GM18907 (cell line): ENCODE measurements around the gene DNAJC28.
"Not testable (repeated sequence)": the region's sequence is repeated elsewhere in the genome, so short reads cannot be mapped to it uniquely, and the experiment has no call there.

Experiments
- ATAC-seq: cut with Tn5 transposase; IDR thresholded peaks from one replicate; pipeline ENCODE4 v1.9.1; 2021; ENCODE audit warnings: mild to moderate bottlenecking, moderate library complexity; ENCODE audit not compliant: unreplicated experiment

The DNAJC28 gene

GRCh38 chr21:33487996-33488395 is 3.5 kb downstream of the DNAJC28 start:
- ATAC-seq: no peak

- ATAC-seq: no peak
These were observed 10.1 kb downstream of the DNAJC28 start for GRCh38 chr21:33481314-33481943.

DNA sequence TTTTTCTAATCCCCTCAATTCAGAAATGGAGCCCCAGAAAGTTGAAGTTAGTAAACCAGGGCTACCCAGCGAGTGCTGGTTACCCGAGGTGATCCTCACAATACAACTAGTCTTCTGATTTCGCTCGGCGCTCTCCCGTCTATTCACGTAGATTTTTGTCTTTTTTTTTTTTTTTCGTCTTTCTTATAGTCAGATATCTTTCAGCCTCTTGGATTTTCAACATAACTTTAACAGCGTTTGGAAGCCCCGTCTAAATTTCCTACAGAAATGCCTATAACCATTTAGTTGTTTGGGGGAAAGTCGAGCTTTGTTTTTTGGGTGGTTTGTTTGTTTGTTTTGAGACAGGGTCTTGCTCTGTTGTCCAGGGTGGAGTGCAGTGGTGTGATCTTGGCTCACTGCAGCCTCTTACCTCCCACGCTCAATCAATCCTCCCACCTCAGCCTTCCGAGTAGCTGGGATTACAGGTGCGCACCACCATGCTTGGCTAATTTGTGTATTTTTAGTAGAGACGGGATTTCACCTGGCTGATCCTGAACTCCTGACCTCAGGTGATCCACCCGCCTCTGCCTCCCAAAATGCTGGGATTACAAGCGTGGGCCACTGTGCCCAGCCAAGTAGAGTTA is 10.9 kb downstream of the DNAJC28 start:
- ATAC-seq: no peak

GRCh38 chr21:33479679-33480480 is 11.6 kb downstream of the DNAJC28 start, which contains the start of gene TMEM50B:
TSS of gene TMEM50B (minus strand) at chr21:33479974. CDS start at chr21:33468885, 11,089 bp downstream.
- ATAC-seq: peak; percentile 89

DNA sequence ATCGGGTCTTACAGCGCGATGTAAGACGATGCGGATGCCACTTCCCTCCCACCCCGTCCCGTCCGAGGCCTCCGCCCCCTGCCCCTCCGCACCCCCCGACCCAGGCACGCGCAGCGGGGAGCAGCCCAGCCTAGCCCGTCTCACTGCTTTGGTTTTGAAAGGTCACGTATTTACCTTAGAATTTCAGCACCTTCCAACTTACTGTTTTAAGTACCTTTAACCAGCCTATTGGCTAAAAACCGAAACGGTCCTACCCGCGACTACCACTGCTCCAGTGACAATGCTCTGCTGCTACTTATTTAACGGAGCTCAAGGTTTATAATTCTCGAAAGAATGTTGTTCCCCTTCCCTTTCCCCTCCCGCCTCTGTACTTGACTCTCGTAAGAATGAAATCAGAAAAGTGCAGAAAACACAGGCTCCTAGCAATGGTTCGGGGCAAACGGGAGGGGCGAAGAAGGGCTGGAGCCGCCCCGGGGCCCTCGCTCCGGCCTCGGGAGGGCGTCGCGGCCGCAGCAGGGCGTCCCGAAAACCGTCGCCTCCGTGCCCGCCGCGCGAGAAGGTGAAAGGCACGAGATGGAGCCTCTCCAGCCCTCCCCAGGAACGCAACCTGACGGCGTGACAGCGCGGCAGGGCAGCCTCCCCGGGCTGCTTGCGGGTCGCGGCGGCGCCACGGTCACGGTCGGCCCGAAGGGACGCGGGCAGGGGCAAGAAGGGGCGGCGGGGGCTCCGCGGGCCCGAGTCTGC is 12.4 kb downstream of the DNAJC28 start:
- ATAC-seq: peak; percentile 33

DNA sequence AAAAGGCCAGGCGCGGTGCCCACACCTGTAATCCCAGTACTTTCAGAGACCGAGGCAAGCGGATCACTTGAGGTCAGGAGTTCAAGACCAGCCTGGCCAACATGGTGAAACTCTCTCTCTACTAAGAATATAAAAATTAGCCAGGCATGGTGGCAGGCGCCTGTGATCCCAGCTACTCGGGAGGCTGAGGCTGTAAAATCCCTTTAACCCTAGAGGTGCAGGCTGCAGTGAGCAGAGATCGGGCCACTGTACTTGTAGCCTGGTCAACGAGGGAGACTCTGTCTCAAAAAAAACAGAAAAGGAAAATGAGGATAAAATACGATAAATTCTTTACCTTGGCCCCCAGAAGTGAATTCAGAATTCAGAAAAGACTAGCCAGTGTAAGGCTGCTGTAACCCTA is 13.3 kb downstream of the DNAJC28 start:
- no peak for ATAC-seq

DNA sequence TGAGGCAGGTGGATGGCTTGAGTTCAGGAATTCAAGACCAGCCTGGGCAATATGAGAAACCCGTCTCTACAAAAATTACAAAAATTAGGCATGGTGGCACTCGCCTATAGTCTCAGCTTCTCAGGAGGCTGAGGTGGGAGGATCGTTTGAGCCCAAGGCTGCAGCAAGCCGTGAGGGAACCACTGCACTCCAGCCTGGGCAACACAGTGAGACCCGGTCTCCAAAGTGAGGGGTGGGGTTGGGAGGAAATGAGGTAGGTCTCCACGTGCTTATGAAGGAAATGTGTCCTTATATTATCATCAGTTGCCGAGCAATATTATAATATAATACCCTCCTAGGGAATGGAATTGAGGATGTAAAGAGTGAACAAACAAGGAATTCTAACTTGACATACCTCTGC is 14.4 kb downstream of the DNAJC28 start:
- ATAC-seq: no peak

DNA sequence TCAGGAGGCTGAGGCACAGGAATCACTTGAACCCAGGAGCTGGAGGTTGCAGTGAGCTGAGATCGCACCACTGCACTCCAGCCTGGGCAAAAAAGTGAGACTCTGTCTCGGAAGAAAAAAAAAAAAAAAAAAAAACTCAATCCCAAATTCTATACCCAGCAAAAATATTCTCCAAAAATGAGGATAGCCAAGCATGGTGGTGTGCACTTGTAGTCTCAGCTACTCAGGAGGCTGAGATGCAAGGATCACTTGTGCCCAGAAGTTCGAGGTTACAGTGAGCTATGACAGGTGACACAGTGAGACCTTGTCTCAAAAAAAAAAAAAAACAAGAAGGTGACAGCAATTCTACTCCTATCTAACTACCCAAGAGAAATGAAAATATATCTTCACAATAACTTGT is 18.2 kb downstream of the DNAJC28 start:
- no peak for ATAC-seq

DNA sequence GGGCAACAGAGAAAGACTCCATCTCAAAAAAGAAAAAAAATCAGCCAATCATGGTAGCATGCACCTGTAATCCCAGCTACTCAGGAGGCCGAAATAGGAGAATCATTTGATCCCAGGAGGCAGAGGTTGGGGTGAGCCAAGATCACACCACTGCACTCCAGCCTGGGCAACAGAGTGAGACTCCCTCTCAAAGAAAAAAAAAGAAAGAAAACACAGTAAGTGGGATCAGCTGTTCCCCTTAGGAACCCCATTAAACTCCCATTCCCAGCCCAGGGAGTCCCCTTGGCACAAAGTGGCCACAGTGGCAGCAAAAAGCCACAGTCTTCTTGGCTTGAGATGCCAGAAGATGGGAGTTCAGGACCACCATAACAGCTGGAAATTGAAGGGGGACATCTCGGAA is 20.8 kb downstream of the DNAJC28 start:
- ATAC-seq: no peak

DNA sequence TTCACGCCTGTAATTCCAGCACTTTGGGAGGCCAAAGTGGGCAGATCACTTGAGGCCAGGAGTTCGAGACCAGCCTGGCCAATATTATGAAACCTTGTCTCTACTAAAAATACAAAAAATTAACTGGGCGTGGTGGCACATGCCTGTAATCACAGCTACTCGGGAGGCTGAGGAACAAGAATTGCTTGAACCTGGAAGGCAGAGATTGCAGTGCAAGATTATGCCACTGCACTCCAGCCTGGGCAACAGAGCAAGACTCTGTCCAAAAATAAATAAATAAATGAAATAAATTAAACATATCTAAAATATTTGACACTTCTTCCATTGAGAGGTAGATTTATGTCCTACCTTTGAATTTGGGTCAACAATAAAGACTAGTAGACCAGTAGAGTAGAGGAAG is 22.3 kb downstream of the DNAJC28 start:
- ATAC-seq: not testable (repeated sequence)

DNA sequence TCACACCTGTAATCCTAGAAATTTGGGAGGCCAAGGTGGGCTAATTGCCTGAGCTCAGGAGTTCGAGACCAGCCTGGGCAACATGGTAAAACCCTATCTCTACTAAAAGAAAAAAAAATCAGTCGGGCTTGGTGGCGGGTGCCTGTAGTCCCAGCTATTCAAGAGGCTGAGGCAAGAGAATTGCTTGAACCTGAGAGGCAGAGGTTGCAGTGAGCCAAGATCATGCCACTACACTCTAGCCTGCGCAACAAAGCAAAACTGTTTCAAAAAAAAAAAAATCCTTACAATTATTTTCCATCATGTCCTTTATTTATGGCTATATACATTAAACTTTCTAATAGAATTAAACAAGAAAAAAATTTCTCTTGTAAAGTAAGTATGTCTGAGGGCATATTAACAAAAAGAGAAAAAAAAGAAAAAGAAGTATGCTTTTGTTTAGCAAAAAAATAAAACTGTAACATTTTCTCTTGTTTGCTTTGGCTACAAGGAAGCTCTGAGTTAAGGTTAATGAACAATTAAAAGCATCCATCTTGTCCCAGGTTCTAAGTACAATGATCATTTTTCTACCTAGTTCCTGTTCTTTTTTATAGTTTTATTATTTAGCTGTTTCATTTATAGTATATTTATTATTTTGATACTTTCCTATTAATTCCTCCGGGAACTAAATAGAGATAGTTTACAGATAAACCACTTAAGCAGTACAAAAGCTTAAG is 29.8 kb downstream of the DNAJC28 start:
- no peak for ATAC-seq

- no peak for ATAC-seq
These were observed 32.7 kb downstream of the DNAJC28 start for GRCh38 chr21:33458861-33459260.

DNA sequence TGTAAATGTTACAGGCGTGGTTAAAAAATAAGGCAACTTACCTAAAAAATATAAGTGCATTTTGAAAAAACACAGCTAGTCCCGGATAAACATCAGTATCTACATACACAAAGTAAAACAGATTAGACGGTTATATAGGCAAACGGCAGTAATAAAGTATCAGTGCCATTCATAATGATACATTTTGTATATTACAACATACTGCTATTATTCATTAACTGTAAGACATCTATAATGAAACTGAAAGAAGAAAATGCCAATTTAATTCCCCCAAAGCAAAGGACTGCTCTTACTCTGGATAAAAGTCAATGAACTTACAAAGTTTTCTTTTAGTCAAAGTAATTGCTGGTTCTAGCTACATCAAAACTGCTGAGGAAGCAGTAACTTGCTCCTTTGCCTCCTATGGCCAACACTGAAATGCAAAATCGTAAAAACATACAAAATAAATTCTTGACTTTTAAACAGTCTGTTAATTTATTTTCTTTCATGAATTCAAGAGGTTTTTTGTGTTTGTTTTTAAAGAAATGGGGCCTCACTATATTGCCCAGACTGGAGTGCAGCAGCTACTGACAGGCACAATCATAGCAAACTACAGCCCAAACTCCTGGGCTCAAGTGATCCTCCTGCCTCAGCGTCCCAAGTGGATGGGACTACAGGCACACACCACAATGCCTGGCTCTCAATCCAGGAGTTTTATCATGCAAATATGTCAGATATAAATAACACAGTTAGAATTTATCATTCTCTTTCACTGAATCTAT is 35.6 kb downstream of the DNAJC28 start:
- no peak for ATAC-seq

DNA sequence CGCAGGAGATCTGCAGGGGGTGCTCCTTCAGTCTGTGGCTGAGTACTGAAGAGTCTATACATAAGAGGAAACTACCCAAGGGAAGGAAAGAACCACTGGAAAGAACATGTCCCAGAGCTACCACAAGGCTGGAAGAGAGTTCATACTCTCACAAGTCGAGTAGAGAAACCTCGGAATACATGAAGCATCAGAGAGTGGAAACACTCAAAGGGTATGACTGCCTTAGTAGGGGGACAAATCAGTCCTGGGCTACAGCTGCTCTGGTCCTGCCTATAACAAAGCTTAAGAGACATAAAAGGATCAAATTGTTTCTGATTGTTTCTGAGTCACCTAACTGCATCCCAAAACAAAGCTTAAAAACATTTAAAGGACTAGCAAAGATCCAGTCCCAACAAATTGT is 39.2 kb downstream of the DNAJC28 start:
- no peak for ATAC-seq

DNA sequence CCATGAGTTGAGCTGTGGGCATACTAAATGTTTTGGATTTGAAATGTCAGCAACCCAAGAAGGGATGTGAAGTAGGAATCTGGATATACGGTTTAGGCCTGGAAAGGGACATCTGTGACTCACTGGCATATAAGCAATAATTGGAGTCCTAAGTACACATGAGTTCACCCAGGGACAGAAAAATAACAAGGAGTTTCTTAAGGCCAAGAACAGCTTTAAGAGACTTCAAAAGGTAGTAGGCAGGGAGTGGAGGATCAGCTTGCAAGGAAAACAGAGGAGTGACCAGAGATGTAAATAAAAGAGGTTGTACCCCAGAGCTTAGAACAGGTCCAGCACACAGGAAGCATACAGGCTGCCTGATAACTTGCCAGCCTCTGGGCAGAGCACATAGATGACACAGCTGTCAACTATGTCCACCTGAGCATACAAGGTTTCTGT is 39.9 kb downstream of the DNAJC28 start:
- ATAC-seq: no peak

DNA sequence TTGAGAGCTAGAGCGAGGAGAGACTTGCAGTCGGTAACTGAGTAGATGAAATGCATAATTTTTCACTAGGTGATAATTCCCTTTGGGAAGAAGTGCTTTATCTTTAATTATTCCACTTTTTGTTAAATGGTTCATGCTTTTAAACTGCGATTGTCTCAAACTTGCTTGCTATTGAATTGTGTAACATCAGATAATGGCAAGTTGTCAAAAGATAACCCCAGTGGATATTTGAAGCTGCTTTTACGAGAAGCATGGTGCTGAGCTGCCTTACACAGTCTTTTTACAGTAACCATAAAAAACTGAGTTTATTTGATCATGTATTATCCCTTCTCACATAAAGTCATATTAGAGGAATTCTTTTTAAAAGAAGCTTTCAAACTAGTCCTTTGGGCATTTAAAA is 41.9 kb downstream of the DNAJC28 start:
- no peak for ATAC-seq

DNA sequence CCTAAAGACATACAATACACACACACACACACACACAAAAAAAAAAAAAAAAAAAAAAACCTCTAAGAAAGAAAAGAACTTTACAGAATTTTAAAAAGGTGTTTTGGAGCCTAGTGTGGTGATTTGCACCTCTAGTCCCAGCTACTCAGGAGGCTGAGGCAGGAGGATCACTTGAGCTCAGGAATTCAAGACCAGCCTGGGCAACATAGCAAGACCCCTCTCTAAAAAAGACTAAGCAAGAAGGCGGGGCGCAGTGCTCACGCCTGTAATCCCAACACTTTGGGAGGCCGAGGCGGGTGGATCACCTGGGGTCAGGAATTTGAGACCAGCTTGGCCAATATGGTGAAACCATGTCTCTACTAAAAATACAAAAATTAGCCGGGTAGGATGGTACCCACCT is 44.9 kb downstream of the DNAJC28 start:
- not testable (repeated sequence) for ATAC-seq

- no peak for ATAC-seq
These were observed 47.0 kb downstream of the DNAJC28 start for GRCh38 chr21:33444499-33444898.

DNA sequence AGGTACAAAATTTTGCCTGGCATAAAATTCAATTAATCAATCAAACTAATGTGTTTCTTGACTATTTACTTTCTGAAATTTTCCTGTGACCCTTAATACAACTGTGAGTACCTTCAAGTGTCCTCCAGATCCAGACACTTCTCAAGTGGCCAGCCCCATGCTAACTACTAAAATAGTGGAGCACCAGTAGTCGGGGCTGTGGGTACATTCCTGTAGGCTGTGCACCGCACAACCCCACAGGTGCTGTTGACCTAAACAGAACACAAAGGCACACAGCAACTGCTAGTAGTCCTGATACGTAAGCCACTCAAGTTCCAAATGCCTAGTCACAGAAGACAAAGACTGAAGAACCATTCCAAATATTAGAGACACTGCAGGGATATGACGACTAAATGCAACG is 48.3 kb downstream of the DNAJC28 start:
- ATAC-seq: no peak
